ENCODE measurements around the gene HNRNPL. TPM values are rescaled to one million over a fixed set of nuclear protein-coding genes. Genes with fewer than 3 reads are reported as not detected.

The HNRNPL gene
- total RNA-seq, 1 donor from 2014 or later: 172 TPM

DNA sequence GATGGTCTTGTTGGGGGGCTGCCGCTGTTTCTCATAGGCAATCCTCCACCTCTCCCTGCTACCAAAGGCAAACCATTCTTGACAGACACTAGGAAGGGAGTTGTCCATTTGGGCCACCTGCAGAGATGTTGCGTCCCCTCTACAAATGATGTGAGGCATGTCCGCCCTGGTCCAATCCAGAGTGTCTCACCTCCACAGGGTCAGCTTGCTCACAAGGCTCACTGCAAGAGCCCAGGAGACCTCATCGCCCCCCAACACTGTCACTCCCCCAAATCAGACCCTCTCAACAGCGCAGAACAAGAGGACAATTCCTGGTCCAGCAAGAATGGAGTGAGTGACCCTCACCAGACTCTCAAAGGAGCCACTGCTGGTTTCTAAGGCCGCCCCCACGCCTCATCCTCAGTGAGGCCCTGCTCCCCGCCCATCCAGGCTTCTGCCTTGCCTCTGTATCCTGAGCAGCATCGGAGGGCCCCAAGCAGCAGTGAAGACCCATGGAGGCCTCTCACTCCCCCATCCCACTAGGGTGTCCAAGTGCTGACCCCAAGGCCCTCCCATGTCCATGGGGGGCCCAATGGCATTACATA, 6.5 kb downstream of the HNRNPL start:
- no peak for FAIRE-seq
- H3K36me3 ChIP-seq (ENCODE audit: control insufficient read depth, insufficient read depth, low read length): peaks cover 56% of the 10 kb centered on the region

DNA sequence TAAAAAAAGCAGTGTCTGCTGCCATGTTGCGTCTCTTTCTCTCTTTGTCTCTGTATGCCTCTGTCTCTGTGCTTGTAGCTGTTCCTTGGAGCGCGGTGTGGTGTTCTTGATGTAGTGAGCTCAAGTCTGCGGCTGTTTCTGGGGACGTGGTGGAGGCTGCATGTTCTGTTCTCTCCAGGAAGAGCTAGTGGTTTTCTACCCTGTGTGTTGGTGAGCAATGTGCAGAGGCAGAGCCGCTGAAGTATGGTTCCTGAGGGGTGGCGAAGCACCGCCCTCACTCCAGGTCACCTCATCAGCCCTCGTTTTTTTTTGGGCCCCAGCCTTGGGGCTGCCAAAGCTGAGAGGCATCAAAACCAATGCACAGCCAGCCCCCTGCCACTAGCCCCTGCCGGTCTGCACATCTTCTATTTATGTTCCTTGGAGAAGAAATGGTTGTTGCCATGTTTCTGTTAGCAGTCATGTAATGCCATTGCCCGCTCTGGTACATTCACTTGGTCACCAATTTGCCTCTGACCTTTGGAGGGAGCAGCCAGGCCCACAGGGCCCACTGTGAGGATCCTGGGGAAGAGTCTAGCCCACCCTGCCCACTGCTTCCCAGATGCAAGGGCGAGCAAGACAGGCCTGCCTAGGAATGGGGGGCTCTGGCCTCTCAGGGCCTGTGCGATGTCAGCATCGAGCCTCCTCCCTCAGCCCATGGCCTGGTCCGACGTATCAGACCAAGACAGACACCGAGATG, 7.2 kb downstream of the HNRNPL start:
- no peak for DNase-seq (ENCODE audit: low read depth)
- no peak for FAIRE-seq

More for the DNA sequence above, 6.5 kb downstream of the HNRNPL start:
- Histone ChIP-seq H3K27me3 (ENCODE audit: control insufficient read depth, insufficient read depth, low read length) (no peaks in the 10 kb centered on the region), H3K4me3 (ENCODE audit: low read depth, low read length) (no peak overlapping the region)
- TF ChIP-seq, protein P1, sequence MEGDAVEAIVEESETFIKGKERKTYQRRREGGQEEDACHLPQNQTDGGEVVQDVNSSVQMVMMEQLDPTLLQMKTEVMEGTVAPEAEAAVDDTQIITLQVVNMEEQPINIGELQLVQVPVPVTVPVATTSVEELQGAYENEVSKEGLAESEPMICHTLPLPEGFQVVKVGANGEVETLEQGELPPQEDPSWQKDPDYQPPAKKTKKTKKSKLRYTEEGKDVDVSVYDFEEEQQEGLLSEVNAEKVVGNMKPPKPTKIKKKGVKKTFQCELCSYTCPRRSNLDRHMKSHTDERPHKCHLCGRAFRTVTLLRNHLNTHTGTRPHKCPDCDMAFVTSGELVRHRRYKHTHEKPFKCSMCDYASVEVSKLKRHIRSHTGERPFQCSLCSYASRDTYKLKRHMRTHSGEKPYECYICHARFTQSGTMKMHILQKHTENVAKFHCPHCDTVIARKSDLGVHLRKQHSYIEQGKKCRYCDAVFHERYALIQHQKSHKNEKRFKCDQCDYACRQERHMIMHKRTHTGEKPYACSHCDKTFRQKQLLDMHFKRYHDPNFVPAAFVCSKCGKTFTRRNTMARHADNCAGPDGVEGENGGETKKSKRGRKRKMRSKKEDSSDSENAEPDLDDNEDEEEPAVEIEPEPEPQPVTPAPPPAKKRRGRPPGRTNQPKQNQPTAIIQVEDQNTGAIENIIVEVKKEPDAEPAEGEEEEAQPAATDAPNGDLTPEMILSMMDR (IDR thresholded peaks at IDR 0.05; ENCODE audit: insufficient read depth, low read length, severe bottlenecking): no peak
- DNase-seq (ENCODE audit: low read depth): no peak

DNA sequence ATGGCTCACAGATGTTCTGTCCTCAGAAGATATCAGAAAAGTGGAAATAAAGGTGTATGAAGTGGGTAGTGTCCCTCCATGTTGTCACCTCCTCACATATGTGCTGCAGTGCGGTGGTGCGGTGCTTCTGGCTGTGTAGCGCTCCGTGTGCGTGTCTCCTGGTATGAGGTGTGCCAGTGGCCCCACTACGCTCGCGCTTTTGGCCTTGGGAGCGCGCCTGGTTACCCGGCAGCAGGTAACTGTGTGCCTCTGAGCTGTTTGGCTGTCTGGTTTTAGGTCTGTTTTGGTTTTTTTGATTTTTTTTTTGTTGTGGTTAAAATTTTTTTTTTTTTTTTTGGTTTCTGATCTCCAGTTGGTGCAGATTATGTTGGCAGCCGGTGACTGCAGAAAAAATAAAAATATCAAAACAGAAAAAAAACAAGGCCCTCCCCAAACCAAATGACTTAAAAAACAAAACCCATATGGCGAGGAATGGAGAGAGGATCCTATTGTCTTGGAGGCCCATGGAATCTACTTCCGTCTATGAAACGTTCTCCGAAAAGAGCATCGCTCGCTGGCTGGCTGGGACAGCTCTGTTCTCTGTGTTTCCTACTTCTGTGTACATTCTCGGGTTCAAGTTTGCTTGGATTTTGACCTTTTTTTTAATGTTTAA, 7.9 kb downstream of the HNRNPL start:
- FAIRE-seq (no peak), DNase-seq (ENCODE audit: low read depth) (no peak)
- no peaks in the 10 kb centered on the region for H3K27me3 ChIP-seq (ENCODE audit: control insufficient read depth, insufficient read depth, low read length)
- TF ChIP-seq, protein P1 (IDR thresholded peaks at IDR 0.05; ENCODE audit: insufficient read depth, low read length, severe bottlenecking): no peak
- H3K36me3 ChIP-seq (ENCODE audit: control insufficient read depth, insufficient read depth, low read length): peaks cover 56% of the 10 kb centered on the region
- no peak overlapping the region for H3K4me3 ChIP-seq (ENCODE audit: low read depth, low read length)

More for the DNA sequence above, 7.2 kb downstream of the HNRNPL start:
- TF ChIP-seq, protein P1 (IDR thresholded peaks at IDR 0.05; ENCODE audit: insufficient read depth, low read length, severe bottlenecking): no peak
- H3K27me3 ChIP-seq (ENCODE audit: control insufficient read depth, insufficient read depth, low read length): no peaks in the 10 kb centered on the region
- H3K4me3 ChIP-seq (ENCODE audit: low read depth, low read length): no peak overlapping the region
- peaks cover 59% of the 10 kb centered on the region for H3K36me3 ChIP-seq (ENCODE audit: control insufficient read depth, insufficient read depth, low read length)

DNA sequence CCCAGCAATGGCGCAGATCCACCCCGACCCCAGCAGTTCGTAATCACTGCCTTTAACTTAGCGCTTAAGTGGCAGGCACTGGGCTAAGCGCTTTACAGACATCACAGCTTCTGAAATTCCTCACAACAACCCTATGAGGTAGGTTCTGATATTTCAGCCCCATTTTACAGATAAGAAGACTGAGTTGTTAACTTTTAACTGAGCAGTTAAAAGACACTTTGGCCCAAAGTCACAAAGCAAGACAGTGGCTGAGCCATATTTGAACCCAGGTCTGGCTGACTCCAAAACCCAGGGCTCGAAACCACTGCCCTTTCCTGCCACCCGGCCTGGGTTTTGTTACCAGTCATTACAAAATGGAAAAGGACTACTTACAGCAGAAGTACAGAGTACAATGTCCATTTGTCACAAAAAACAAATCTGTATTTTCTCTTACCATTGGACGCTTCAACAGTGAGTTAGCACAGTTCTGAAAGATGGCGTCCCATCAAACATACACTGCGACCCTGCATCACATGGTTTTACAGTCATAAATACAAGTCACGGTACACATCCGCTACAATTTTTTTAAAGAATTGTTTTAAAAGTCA, 8.5 kb downstream of the HNRNPL start:
- FAIRE-seq: no peak
- no peak for DNase-seq (ENCODE audit: low read depth)
- TF ChIP-seq, protein P1 (IDR thresholded peaks at IDR 0.05; ENCODE audit: insufficient read depth, low read length, severe bottlenecking): no peak
- Histone ChIP-seq H3K27me3 (ENCODE audit: control insufficient read depth, insufficient read depth, low read length) (no peaks in the 10 kb centered on the region), H3K4me3 (ENCODE audit: low read depth, low read length) (no peak overlapping the region), H3K36me3 (ENCODE audit: control insufficient read depth, insufficient read depth, low read length) (peaks cover 54% of the 10 kb centered on the region)

DNA sequence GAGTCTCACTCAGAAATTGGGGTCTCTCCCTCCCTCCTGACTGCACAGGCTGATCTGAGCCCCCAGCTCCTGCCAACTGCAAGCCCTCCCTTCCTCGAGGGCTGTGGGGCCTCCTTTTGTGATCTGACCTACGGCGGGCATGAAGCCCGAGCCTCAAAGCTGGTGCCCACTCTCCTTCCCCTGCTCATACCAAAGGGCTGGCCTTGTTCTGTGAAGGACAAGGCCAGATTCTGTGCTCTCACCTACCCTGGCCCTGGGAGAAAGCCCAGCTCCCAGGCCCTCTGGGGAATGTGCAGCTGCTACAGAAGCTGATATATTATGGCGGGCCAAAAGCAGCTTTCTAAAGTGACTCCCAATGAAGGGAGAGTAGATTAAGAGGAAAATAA, 9.2 kb downstream of the HNRNPL start:
- FAIRE-seq (no peak), DNase-seq (ENCODE audit: low read depth) (no peak)
- no peaks in the 10 kb centered on the region for H3K27me3 ChIP-seq (ENCODE audit: control insufficient read depth, insufficient read depth, low read length)
- TF ChIP-seq, protein P1 (IDR thresholded peaks at IDR 0.05; ENCODE audit: insufficient read depth, low read length, severe bottlenecking): no peak
- peaks cover 50% of the 10 kb centered on the region for H3K36me3 ChIP-seq (ENCODE audit: control insufficient read depth, insufficient read depth, low read length)
- H3K4me3 ChIP-seq (ENCODE audit: low read depth, low read length): no peak overlapping the region

All from bronchial epithelial cell (primary cell).